AG10803 (cell line): ENCODE data around the gene KCNE3.
A peak's percentile ranks its signal among the peaks of the same experiment; 100 is the strongest.

ENCODE experiments used
- DNase-seq: peaks from one replicate; pipeline ENCODE4 v3.0.0; 2010; ENCODE audit warnings: low read depth
- H3K4me3 ChIP-seq: 2 replicates; pipeline ENCODE4 v1.5.1; 2011; ENCODE audit warnings: mild to moderate bottlenecking, low read length, control low read depth
- CTCF ChIP-seq: conservative IDR thresholded peaks from 2 replicates; pipeline ENCODE4 v1.5.1; 2011; ENCODE audit warnings: mild to moderate bottlenecking, low read length, control low read depth, inconsistent platforms

The KCNE3 gene

GRCh38 chr11:74493791-74494630 is 26.7 kb upstream of the KCNE3 start:
- DNase-seq = peak; percentile 33
- H3K4me3 ChIP-seq = peak overlapping the region; percentile 69
- no peak for TF ChIP-seq CTCF

- peak; percentile 96 for DNase-seq
- no peak for TF ChIP-seq CTCF
- H3K4me3 ChIP-seq = peak within 1 kb of the TSS; percentile 69
Observed at GRCh38 chr11:74492974-74493790, 25.8 kb upstream of the KCNE3 start, which contains the start of gene LIPT2. TSS of gene LIPT2 (minus strand) at chr11:74493724. CDS start at chr11:74493703, 21 bp downstream.

DNA sequence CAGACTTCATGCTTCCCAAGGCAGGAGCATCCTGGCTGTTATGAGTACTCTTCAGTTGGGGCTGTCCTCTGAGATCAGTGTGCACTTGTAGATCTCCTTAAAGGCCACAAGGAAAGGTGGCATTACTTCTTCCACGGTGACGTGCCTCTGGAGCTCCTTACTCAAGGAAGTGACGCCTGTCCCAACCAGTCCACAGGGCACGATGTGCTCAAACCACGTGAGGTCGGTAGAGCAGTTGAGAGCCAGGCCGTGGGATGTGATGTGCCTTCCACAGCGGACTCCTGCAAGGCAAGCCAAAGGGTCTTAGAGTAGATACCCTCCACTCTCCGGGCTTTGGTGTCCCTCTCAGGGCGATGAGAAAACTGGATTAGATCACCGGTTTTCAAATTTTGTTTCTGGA is 24.7 kb upstream of the KCNE3 start:
- no peak overlapping the region for H3K4me3 ChIP-seq
- no peak for TF ChIP-seq CTCF
- DNase-seq = no peak

- no peak overlapping the region for H3K4me3 ChIP-seq
- no peak for DNase-seq
- no peak for TF ChIP-seq CTCF
Observed at GRCh38 chr11:74490941-74491340, 23.6 kb upstream of the KCNE3 start.

GRCh38 chr11:74487875-74488274 is 20.5 kb upstream of the KCNE3 start:
- no peak; the same call in 1 of the 2 replicates for TF ChIP-seq CTCF
- H3K4me3 ChIP-seq = no peak overlapping the region
- no peak for DNase-seq

GRCh38 chr11:74485868-74486267 is 18.5 kb upstream of the KCNE3 start:
- no peak for DNase-seq
- TF ChIP-seq CTCF = no peak

More at GRCh38 chr11:74485868-74486267, 18.5 kb upstream of the KCNE3 start:
- no peak overlapping the region for H3K4me3 ChIP-seq
